Effector CD8-positive, alpha-beta T cell (primary cell): ENCODE data around the gene ACOT13.
"Not testable (repeated sequence)": the region's sequence is repeated elsewhere in the genome, so short reads cannot be mapped to it uniquely, and the experiment has no call there.

ENCODE experiments used
- DNase-seq: peaks from one replicate; lab custom pipeline; 2025; lab: John Stamatoyannopoulos, UW

ACOT13 gene

DNA sequence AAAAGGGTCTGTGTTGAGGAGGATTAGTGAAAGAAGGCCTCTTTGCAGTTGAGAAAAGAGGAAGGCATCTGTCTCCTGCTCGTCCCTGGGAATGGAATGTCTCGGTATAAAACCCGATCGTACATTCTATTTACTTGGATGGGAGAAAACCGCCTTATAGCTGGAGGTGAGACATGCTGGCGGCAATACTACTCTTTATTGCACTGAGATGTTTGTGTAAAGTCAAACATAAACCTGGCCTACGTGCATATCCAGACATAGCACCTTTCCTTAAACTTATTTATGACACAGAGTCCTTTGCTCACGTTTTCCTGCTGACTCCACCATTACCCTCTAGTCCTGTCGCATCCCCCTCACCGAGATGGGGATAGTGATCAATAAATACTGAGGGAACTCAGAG is 4.6 kb upstream of the ACOT13 start:
- no peak for DNase-seq

DNA sequence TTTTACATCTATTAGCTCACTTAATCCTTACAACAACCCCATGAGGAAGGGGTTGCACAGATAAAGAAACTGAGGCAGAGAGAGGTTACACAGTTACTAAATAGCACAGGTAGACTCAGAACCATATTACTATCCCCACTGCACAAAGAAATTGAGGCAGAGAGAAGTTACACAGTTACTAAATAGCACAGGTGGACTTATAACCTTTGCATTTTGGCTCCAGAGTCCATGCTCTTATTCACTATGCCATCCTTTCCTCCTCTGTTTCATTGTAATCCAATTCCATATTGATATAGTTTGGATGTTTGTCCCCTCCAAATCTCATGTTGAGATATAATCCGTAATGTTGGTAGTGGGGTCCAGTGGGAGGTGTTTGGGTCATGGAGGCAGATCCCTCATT is 3.7 kb upstream of the ACOT13 start:
- no peak for DNase-seq

DNA sequence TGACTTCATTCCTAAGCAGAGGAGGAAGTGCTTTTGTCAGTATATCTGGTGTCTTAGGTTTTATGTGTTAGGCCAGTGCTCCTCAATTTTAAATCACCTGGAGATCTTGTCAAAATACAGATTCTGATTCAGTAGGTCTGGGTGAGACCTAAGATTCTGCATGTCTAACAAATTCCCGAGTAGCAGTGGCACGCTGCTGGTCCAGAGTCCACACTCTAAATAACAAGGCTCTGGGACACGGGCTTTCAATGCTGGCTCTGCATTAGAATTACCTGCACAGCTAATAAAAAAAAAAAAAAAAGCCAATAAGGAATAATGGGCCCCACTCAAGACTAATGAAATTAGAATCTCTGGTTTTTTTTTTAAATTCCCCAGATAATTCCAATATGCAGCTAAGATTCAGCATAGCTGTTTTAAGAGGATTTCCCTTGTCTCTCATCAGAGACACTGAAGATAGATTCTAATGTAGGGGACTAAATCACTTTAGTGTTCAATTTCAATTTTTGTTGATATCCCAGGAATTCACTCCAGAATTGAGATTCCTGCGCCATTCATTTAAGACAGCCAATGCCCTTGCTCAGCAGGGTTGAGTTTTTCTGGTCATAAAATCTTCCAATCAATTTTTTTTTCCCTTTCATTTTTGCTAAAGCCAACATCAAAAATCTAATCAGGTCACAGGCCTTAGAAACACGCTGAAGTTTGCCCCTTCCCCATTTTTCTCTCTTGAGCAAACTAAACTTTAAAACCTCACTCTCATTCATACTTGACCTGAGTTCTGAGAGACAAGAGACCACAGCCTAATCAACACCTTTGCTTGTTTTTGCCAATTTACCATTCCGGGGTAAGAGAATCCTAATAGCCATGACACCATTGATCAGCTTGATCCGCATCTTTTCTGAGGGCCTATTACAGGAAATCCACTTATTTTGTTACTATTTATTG is 2.6 kb upstream of the ACOT13 start:
- DNase-seq = no peak

- DNase-seq = peak; percentile 35
These were observed 708 bp upstream of the ACOT13 start for GRCh38 chr6:24666097-24666640.

DNA sequence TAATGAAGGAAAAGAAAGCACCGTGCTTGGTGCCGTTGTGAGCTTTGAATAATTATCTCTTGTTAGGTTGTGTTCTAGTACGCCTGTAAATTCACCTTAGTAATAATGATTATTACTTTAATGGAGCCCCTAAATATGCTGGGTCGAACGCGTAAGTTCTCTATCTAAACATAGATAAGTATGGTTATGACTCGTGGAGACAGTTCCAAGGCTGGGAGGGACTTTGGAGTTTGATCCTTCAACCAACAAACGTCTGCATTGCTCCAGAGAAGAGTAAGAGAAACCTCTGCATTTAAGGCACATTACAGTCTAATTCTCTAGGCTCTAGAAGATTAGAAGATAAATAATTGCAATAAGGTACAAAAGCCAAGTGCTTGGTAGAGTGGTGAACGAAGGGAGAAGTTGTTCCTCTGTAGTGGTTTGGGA is 514 bp downstream of the ACOT13 start:
- no peak for DNase-seq

DNA sequence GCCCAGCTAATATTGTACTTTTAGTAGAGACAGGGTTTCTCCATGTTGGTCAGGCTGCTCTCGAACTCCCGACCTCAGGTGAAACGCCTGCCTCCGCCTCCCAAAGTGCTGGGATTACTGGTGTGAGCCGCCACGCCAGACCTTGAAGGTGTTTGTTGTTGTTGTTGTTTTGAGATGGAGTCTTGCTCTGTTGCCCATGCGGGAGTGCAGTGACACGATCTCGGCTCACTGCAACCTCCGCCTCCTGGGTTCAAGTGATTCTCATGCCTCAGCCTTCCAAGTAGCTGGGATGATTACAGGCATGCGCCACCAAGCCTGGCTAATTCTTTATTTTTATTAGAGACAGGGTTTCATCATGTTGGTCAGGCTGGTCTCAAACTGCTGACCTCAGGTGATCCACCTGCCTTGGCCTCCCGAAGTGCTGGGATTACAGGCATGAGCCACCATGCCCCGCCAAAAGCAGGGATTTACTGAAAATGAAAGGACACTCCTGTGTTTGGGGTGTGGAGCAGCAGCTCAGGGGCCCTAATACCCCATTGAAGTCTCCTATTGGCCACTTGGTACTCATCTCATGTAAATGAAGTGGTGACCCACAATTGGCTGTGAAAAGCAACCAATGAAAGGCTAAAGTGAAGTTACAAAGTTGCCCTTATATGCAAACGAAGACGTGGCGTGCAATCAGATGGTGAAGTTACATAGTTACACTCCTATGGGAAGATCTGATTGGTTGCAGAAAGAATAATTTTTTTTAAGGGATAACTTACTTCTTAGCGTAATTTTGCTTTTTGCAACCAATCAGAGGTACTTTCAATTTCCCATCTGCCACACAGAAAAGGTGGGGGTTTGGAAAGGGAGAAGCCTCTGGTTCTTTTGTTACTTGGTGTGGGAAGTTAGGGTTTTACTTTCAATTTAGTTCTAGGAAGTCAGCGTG is 1.5 kb downstream of the ACOT13 start:
- not testable (repeated sequence) for DNase-seq

DNA sequence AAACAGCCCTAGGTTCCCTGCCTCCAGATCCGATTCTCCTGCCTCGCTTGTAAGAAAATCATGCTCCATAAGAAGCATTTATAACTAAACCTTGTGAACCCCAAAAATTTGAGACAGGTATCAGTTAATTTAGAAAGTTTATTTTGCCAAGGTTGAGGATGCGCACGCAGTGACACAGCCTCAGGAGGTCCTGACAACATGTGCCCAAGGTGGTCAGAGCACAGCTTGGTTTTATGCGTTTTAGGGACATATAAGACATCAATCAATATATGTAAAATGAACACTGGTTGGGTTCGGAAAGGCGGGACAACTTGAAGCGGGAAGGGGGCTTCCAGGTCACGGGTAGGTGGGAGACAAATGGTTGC is 2.1 kb downstream of the ACOT13 start:
- no peak for DNase-seq

DNA sequence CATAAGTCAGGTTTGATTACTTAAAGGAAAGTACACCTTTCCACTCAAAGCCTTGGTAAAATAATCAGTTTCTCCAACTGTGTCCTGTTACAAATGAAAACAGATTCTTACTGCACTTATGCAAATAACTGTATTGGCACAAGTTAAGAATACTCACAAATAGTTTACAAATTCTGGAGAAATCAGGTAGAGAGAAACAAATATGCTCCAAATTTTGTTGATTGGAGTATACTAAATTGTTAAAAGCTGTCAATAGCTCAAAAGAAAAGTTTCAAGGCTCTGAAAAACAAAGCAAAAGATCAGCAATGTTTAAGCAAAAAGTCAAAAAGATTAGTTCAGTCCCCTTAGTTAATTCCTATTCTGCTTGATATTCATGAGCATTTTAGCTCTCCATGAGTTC is 3.6 kb downstream of the ACOT13 start:
- not testable (repeated sequence) for DNase-seq

DNA sequence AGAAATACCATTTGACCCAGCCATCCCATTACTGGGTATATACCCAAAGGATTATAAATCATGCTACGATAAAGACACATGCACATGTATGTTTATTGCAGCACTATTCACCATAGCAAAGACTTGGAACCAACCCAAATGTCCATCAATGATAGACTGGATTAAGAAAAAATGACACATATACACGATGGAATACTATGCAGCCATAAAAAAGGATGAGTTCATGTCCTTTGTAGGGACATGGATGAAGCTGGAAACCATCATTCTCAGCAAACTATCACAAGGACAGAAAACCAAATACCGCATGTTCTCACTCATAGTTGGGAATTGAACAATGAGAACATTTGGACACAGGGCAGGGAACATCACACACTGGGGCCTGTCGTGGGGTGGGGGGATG is 4.2 kb downstream of the ACOT13 start:
- not testable (repeated sequence) for DNase-seq

DNA sequence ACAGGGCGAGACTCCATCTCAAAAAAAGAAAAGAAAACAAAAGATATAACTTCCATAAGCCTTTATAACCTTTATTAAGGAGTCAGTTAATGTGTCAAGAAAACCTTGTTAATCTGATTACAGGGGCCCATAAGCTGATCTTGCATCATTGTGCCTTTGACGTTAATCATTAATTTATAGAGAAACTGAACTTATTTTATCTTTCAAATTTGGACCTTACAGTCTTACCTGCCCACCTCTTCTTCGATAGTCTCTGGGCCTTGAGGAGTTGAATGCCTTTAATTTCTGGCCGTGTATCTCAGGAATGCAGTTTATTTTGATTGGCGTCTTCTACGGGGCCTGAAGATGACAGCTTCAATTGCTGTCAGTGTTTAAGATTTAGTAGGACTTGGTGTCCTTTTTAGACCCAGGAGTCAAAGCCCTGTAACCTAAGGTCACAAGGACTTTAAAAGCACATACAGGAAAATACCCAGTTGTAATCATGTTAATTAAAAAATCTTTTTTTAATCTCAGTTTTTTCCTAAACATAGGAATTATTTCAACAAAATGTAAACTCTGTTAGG is 5.8 kb downstream of the ACOT13 start:
- no peak for DNase-seq

DNA sequence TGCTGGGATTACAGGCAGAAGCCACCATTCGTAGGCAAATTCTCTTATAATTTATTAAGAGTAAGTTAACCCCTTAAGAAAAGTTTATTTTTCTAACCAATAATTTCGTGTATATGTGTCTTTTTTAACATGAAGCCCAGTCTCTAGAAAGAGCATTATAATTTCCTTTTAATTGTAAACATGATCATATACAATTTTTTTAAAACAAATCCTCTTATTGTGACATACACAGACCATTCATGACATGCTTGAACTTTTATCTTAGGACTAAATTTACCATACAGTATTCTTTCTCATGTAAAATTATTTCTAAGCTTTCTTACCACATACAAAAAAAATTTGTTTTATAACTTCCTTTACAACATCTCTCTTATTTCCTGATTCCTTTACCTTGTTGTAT is 6.7 kb downstream of the ACOT13 start:
- no peak for DNase-seq

GRCh38 chr6:24678792-24679352 is 12.0 kb downstream of the ACOT13 start:
- DNase-seq = not testable (repeated sequence)

GRCh38 chr6:24680582-24680981 is 13.7 kb downstream of the ACOT13 start:
- DNase-seq = no peak

- no peak for DNase-seq
These were observed 16.7 kb downstream of the ACOT13 start for GRCh38 chr6:24683297-24684296.

DNA sequence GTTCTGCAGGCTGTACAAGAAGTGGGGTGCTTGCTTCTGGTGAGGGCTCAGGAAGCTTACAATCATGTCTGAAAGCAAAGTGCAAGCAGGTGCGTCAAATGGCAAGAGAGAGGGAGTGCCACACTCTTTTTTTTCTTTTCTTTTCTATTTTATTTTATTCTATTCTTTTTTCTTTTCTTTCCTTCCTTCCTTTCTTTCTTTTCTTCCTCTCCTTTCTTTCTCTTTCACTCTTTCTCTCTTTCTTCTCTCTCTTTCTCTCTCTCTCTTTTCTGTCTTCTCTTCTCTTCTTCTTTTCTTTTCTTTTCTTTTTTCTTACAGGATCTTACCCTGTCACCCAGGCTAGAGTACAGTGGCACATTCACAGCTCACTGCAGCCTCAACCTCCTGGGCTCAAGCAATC is 19.5 kb downstream of the ACOT13 start:
- no peak for DNase-seq

- no peak for DNase-seq
These were observed 20.1 kb downstream of the ACOT13 start for GRCh38 chr6:24686946-24687345.

- DNase-seq = no peak
These were observed 23.1 kb downstream of the ACOT13 start for GRCh38 chr6:24689964-24690363.

DNA sequence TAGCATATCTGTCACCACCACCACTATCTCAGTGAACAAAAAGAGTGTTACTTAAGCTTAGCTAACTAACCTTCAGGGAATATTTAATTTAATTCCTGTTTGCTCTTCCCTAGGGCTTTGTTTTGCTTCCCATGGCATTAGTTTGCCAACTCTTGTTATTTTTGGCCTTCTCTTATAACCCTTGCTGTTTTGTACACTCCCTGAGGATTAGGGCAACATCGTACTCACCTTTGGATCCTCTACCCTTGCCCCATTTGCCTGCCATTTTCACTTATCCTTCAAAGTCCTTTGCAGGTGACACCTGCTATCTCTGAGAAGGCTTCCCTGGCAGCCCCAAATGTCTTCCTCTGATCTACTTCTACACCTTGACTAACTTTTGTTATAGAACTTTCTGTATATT is 23.7 kb downstream of the ACOT13 start:
- no peak for DNase-seq

DNA sequence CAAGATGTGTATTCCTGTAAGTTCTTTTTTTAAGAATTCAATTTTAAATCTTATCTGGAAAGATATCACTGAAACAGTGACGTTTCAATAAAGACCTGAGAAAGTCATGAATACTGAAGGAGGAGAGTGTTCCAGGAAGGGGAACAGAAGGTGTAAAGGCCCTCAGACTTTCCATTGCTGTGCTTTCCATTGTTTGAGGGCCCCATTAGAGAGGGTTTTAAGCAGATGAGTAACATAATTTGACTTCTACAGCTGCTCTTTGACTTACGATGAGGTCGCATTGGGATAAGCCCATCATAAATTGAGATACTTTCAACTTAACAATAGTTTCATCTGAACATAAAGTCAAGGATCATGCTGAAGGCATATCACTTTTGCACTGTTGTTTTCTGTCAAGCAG is 24.7 kb downstream of the ACOT13 start:
- no peak for DNase-seq

GRCh38 chr6:24692003-24692402 is 25.1 kb downstream of the ACOT13 start:
- DNase-seq = no peak

- no peak for DNase-seq
These were observed 25.5 kb downstream of the ACOT13 start for GRCh38 chr6:24692415-24692814.
